GM12873 (cell line): ENCODE measurements around the gene DTHD1.

Experiments
- CTCF ChIP-seq: IDR thresholded peaks from 2 replicates; pipeline ENCODE4 v1.5.1; 2012; ENCODE audit warnings: low read depth, mild to moderate bottlenecking, moderate library complexity, low read length, control low read depth; ENCODE audit not compliant: insufficient read depth; ENCODE audit errors: missing control alignments

The DTHD1 gene

DNA sequence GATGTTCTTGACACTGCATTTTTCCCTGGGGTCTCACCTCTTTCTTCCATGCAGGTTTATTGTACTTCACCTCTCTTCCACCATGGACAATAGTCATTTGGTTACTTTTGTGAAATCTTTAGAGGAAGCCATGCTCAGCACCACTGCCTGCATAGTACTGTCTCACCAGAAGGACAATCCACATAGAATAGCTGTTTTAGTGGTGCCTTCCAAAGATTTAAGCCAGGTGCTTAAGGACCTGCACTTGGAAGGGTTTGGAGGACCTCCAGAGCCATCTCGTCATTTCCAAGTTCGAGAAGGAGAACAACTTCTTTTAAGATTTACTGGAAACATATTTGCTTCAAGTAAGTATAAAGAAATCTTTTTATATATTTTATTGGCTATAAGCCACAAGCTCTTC, 26.7 kb downstream of the DTHD1 start:
- TF ChIP-seq CTCF: no peak

GRCh38 chr4:36310216-36310615, 28.8 kb downstream of the DTHD1 start:
- TF ChIP-seq CTCF: no peak

- no peak for TF ChIP-seq CTCF
Observed at GRCh38 chr4:36310793-36311192, 29.4 kb downstream of the DTHD1 start.

- TF ChIP-seq CTCF: no peak
Observed at GRCh38 chr4:36312511-36312910, 31.1 kb downstream of the DTHD1 start.

DNA sequence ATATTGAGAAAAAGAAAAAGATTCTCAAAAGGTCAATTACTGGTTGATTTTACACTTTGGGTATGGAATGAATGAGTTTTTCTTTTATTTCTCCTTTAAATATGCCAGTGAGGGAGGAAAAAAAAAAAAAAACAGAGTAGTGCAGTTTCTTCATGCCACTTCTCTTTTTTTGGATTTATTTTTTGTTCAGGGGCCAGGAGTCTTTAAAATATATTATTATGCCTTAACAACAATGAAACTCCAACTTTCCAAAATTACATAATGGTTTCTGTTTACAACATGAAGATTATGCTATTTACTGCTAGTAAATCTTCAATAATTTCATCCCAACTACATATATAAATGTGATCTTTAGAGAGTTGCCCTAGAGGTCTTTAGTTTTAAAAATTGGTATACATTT, 31.9 kb downstream of the DTHD1 start:
- TF ChIP-seq CTCF: no peak

GRCh38 chr4:36313703-36314102, 32.3 kb downstream of the DTHD1 start:
- no peak for TF ChIP-seq CTCF

DNA sequence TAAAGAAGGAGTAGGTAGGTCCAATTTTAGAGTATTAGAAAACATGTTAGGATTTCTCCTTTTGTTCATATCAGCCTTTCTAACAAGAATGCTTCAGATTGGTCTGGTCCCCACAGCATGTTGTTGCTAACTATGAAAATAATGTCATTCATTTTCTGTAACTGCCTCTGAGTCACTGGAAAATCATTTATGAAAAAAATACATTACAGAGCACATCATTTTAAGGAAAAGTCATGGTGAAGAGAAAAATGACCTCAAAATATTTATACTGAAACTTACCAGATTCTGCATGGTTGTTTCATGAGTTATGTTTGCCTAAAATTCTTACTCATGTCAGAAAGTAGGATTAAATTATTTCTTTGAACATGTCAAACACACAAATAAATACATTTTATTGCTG, 35.2 kb downstream of the DTHD1 start:
- TF ChIP-seq CTCF: no peak
